Stomach (tissue), 19 donors: ENCODE results near the gene ZPLD1. TPM values are rescaled to one million over a fixed set of nuclear protein-coding genes. Genes with fewer than 3 reads are reported as not detected.

Experiments used
- DNase-seq, 2 donors: peaks; one replicate each; pipeline versions ENCODE4 v3.0.0 to v3.0.0-alpha.2; 2013 to 2019
- H3K27ac ChIP-seq, 5 donors: fragments of 200-600 bp in 4 of 5; sonication (generic) in 4 of 5; one replicate each; pipeline ENCODE4 v1.5.1; 2013 to 2019; ENCODE audit warnings: mild to moderate bottlenecking in 1 of 5, moderate library complexity in 1 of 5
- H3K27me3 ChIP-seq, 3 donors: fragments of 200-600 bp; sonication (generic); one replicate each; pipeline ENCODE4 v1.5.1; 2017 to 2019; ENCODE audit warnings: mixed run types in 1 of 3
- H3K36me3 ChIP-seq, 4 donors: fragments of 200-600 bp; sonication (generic); 1 replicate in 3 of 4; 2 replicates in 1 of 4; pipeline ENCODE4 v1.5.1; 2016 to 2019
- H3K4me1 ChIP-seq, 4 donors: fragments of 200-600 bp; sonication (generic); one replicate each; pipeline ENCODE4 v1.5.1; 2016 to 2019
- H3K4me3 ChIP-seq, 4 donors: fragments of 200-600 bp; sonication (generic) in 3 of 4; one replicate each; pipeline ENCODE4 v1.5.1; 2016 to 2019; ENCODE audit warnings: mild to moderate bottlenecking in 1 of 4
- H3K9me3 ChIP-seq, 4 donors: fragments of 200-600 bp; sonication (generic); one replicate each; pipeline ENCODE4 v1.5.1; 2016 to 2019
- EP300 ChIP-seq: sonication (generic); formaldehyde crosslinking; IDR thresholded peaks from one replicate; pipeline ENCODE4 v1.6.1; 2017; ENCODE audit warnings: antibody characterized with exemption
- POLR2A ChIP-seq, 4 donors: fragments of 450-650 bp; IDR thresholded peaks; one replicate each; pipeline ENCODE4 v1.6.1; 2016; ENCODE audit warnings: antibody characterized with exemption in 4 of 4, control low read depth in 2 of 4, mild to moderate bottlenecking in 1 of 4, moderate library complexity in 1 of 4
- POLR2AphosphoS5 ChIP-seq, 3 donors: sonication (generic); formaldehyde crosslinking; IDR thresholded peaks; one replicate each; pipeline ENCODE4 v1.6.1; 2016; ENCODE audit warnings: antibody characterized with exemption in 3 of 3
- WGBS, 5 donors: extraction: QIAGEN DNeasy Blood & Tissue Kit in 3 of 5; methylation state at CpG; one replicate each; pipeline versions ENCODE4 v1.1.5 to v1.1.7; 2013 to 2018; 5-methylcytosine and 5-hydroxymethylcytosine counted together
- intact Hi-C: fragments of 100-400 bp; cut with DNase I; formaldehyde crosslinking; loops from one replicate; pipeline ENCODE4 v1.15.1; 2023; ENCODE audit warnings: low total_unique reads
- long read RNA-seq, 10 donors: transcript quantifications; one replicate each; lab custom pipeline, GENCODE V29; 2026
- polyA plus RNA-seq, 3 donors: library from polyadenylated mRNA; stranded (reverse); fragments of 200-250 nt; gene quantifications; one replicate each; pipeline ENCODE4 v1.2.3, GENCODE V29; 2013
- total RNA-seq, 5 donors: library from RNA; depleted of rRNA; stranded (reverse); fragments of >200 nt; gene quantifications; one replicate each; pipeline versions ENCODE4 v1.1.0 to v1.2.3, GENCODE V29; 2014 to 2016
- TF ChIP-seq, protein P1 (sequence below), 7 experiments: fragments of 450-650 bp in 4 of 7; fragments of 200-600 bp in 3 of 7; sonication (generic) in 3 of 7; IDR thresholded peaks; one replicate each; pipeline ENCODE4 v1.5.1; 2016 to 2019; ENCODE audit warnings: antibody characterized with exemption in 7 of 7, control low read depth in 2 of 7, mild to moderate bottlenecking in 1 of 7
- donor health status: healthy with polysubstance abuse.
- donor health status: Bipolar disorder and iron deficiency.
- donor health status: healthy.

The ZPLD1 gene
- total RNA-seq (under 1 TPM in 1 of 5 donors, not detected in 4; 0.58 TPM), polyA plus RNA-seq (not detected)
- long read RNA-seq, donor 1, result 0 reads
- long read RNA-seq, donor 2, result 0 reads
- long read RNA-seq, donor 3, result 0 reads
- long read RNA-seq, donor 4, result 0 reads
- long read RNA-seq, donor 5, result 0 reads
- long read RNA-seq, donor 6, result 0 reads
- long read RNA-seq, donor 7, result 0 reads
- long read RNA-seq, donor 8, result 0 reads
- long read RNA-seq, donor 9, result 0 reads
- long read RNA-seq, donor 10, result 0 reads

GRCh38 chr3:102434715-102435114, at the start of gene ZPLD1:
ZPLD1 (plus strand) TSS chr3:102435015; CDS start chr3:102438488, 3,473 bp downstream.
- Histone ChIP-seq H3K27ac (no peak within 1 kb of the TSS), H3K4me1 (no peaks in the 10 kb centered on the region), H3K9me3 (no peaks in the 10 kb centered on the region), H3K4me3 (no peak within 1 kb of the TSS), H3K27me3 (no peaks in the 10 kb centered on the region), H3K36me3 (no peaks in the 10 kb centered on the region)
- DNase-seq, result no peak
- intact Hi-C loops, result no loop called here
- TF ChIP-seq, protein P1, sequence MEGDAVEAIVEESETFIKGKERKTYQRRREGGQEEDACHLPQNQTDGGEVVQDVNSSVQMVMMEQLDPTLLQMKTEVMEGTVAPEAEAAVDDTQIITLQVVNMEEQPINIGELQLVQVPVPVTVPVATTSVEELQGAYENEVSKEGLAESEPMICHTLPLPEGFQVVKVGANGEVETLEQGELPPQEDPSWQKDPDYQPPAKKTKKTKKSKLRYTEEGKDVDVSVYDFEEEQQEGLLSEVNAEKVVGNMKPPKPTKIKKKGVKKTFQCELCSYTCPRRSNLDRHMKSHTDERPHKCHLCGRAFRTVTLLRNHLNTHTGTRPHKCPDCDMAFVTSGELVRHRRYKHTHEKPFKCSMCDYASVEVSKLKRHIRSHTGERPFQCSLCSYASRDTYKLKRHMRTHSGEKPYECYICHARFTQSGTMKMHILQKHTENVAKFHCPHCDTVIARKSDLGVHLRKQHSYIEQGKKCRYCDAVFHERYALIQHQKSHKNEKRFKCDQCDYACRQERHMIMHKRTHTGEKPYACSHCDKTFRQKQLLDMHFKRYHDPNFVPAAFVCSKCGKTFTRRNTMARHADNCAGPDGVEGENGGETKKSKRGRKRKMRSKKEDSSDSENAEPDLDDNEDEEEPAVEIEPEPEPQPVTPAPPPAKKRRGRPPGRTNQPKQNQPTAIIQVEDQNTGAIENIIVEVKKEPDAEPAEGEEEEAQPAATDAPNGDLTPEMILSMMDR (IDR thresholded peaks at IDR 0.05), result no peak
- TF ChIP-seq POLR2A (IDR thresholded peaks at IDR 0.05), result no peak
- no peak for TF ChIP-seq EP300
- no peak for TF ChIP-seq POLR2AphosphoS5 (IDR thresholded peaks at IDR 0.05)

DNA sequence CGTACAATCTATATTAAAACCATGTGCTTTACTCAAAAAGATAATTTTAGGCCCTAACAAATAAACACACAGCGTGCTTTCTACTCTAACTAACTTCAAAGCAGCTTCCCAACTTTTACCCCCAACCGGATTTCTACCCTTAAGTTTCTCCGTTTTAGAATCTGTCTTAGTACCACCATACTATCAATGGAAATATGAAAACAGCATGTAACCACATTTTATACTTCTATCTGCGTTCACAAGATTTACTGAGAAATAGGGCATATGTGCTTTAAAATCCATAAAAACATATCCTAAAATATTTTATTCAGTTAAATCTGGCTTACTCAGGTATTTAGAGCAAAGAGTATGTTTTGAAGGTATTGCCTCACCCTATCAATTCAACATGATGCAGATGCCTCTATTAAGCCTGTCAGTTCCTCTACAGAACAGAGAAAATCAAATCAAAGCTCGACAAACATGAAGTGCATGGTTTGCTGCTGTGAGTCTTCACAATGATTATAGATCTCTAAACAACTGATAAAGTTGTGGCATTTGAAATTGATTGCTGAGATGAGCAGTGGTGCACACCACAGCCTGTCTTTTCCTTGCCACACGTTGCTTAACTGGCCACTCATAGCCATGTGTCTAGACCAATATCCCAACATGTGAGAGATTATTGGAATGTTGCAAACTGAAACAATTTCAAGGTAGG, 44.5 kb upstream of the ZPLD1 start:
- intact Hi-C loops, result no loop called here
- H3K4me1 ChIP-seq, result no peaks in the 10 kb centered on the region
- H3K36me3 ChIP-seq, result no peaks in the 10 kb centered on the region
- no peak overlapping the region for H3K4me3 ChIP-seq
- WGBS, 5 donors, result 53 to 74% (median 72%) methylated on average over 7 of the region's 7 CpGs
- H3K27me3 ChIP-seq, result no peaks in the 10 kb centered on the region
- no peaks in the 10 kb centered on the region for H3K9me3 ChIP-seq
- DNase-seq, result no peak
- TF ChIP-seq POLR2AphosphoS5 (IDR thresholded peaks at IDR 0.05) (no peak), EP300 (no peak), POLR2A (IDR thresholded peaks at IDR 0.05) (no peak)
- TF ChIP-seq, protein P1 (IDR thresholded peaks at IDR 0.05), result no peak
- H3K27ac ChIP-seq, result no peak overlapping the region

DNA sequence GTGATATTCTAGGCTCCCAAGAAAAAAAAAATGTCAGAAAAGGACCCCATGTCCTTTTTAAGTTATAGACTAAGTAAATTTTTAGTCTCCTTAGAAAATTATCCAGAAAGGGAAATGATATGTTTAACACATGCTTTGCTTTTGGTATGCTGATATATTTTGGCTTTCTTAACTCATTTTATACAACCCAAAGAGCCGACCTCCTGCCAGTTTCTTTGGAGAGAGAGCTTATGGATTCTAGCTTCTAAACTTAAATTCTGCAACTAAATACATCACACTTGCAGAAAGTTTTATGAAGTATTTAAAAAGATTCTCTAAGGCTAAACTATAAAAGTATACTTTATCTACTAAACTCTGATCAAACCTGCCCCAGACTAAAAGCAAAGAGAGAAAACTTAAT, 43.9 kb upstream of the ZPLD1 start:
- DNase-seq, result no peak
- H3K4me1 ChIP-seq, result no peaks in the 10 kb centered on the region
- H3K36me3 ChIP-seq, result no peaks in the 10 kb centered on the region
- H3K4me3 ChIP-seq, result no peak overlapping the region
- TF ChIP-seq, protein P1 (IDR thresholded peaks at IDR 0.05), result no peak
- TF ChIP-seq EP300 (no peak), POLR2AphosphoS5 (IDR thresholded peaks at IDR 0.05) (no peak), POLR2A (IDR thresholded peaks at IDR 0.05) (no peak)
- no peaks in the 10 kb centered on the region for H3K27me3 ChIP-seq
- no peak overlapping the region for H3K27ac ChIP-seq
- no peaks in the 10 kb centered on the region for H3K9me3 ChIP-seq
- intact Hi-C loops, result no loop called here
- 68 to 90% (median 78%) methylated on average over 1 of the region's 1 CpG for WGBS, 5 donors

- no peak overlapping the region for H3K4me3 ChIP-seq
- no peak overlapping the region for H3K27ac ChIP-seq
- H3K9me3 ChIP-seq, result no peaks in the 10 kb centered on the region
- H3K4me1 ChIP-seq, result no peaks in the 10 kb centered on the region
- no peak for DNase-seq
- WGBS, 5 donors, result 52 to 88% (median 79%) methylated on average over 2 of the region's 2 CpGs
- H3K27me3 ChIP-seq, result no peaks in the 10 kb centered on the region
- TF ChIP-seq POLR2AphosphoS5 (IDR thresholded peaks at IDR 0.05) (no peak), EP300 (no peak), POLR2A (IDR thresholded peaks at IDR 0.05) (no peak)
- TF ChIP-seq, protein P1 (IDR thresholded peaks at IDR 0.05), result no peak
- no peaks in the 10 kb centered on the region for H3K36me3 ChIP-seq
- intact Hi-C loops, result no loop called here
Measured at GRCh38 chr3:102391491-102391890, 43.3 kb upstream of the ZPLD1 start.
